ENCODE data around the gene SLITRK6. TPM values are rescaled to one million over a fixed set of nuclear protein-coding genes. Genes with fewer than 3 reads are reported as not detected.

SLITRK6 gene
- total and polyA plus RNA-seq, 12 donors: 0.12 to 1.2 (median 0.64) TPM; not detected in 1

DNA sequence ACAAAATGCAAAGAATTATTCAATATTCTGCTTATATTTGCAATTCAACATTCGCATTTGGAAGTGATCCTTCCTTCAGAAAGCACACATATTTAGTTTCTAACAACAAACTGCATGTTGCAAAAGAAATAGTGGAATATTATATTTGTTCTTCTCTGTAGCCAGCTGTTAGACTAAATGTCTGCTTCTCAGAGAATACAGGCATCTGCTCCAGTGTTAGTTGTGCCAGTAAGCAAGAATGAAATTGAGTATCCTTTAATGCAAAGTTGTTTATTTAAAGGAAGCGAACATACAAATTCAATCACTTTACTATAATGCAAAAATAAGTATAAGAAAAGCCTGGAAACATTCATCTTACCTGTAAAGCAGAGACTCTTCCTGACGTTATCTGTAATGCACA, 663 bp downstream of the SLITRK6 start:
- Histone ChIP-seq H3K27ac (no peak overlapping the region), H3K4me1 (no peaks in the 10 kb centered on the region), H3K27me3 (no peaks in the 10 kb centered on the region), H3K36me3 (no peaks in the 10 kb centered on the region), H3K9me3 (no peaks in the 10 kb centered on the region), H3K4me3 (peak overlapping the region in 1 of 10 donors; percentile 20)
- no peak for DNase-seq
- ATAC-seq: no peak
- no peak for TF ChIP-seq CTCF (IDR thresholded peaks at IDR 0.05)
- intact Hi-C loops (cut with DNase I): loop anchor here in 1 of 10 donors (10.0 kb wide), 1 partner anchor 884 kb away; no protein-coding TSS in a partner anchor
- WGBS, 2 donors: 50 to 58% methylated on average over 3 of the region's 3 CpGs

GRCh38 chr13:85797311-85797710, 1.9 kb downstream of the SLITRK6 start:
- no peaks in the 10 kb centered on the region for H3K4me1 ChIP-seq
- H3K4me3 ChIP-seq: peak overlapping the region in 1 of 10 donors; percentile 13
- no peak overlapping the region for H3K27ac ChIP-seq
- DNase-seq (no peak), ATAC-seq (no peak)
- no peak for TF ChIP-seq CTCF (IDR thresholded peaks at IDR 0.05)
- no peaks in the 10 kb centered on the region for H3K27me3 ChIP-seq
- no peaks in the 10 kb centered on the region for H3K36me3 ChIP-seq
- no peaks in the 10 kb centered on the region for H3K9me3 ChIP-seq
- intact Hi-C loops (cut with DNase I): loop anchor here in 1 of 10 donors (10.0 kb wide), 1 partner anchor 883 kb away; no protein-coding TSS in a partner anchor
- WGBS, 2 donors: 64 to 71% methylated on average over 4 of the region's 4 CpGs

DNA sequence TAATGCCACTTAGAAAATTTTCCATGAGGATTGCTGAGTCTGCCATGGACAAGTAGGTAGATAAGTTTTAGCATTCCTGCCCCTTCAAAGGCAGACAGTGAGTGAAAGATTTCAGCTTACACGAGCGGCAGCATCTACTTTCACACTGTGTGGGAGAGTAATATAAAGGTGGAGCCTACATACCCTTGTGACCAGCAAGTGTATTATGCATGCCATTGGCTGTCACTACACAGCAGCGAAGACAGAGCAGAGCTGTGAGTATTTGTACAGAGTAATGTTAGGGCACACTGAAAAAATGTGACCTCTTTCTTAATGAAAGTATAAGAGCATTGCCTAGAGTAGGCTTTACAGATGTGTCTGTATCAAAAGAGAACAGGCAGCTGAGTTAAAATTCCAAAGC, 14.0 kb downstream of the SLITRK6 start:
- DNase-seq (no peak), ATAC-seq (no peak)
- Histone ChIP-seq H3K4me3 (no peak overlapping the region), H3K9me3 (no peaks in the 10 kb centered on the region), H3K27ac (no peak overlapping the region), H3K27me3 (no peaks in the 10 kb centered on the region), H3K4me1 (no peaks in the 10 kb centered on the region), H3K36me3 (peaks cover 0 to 3% (median 0%) of the 10 kb centered on the region in 9 donors)
- TF ChIP-seq CTCF (IDR thresholded peaks at IDR 0.05): no peak
- WGBS, 2 donors: 42 to 62% methylated on average over 3 of the region's 3 CpGs
- intact Hi-C loops (cut with DNase I): no loop called here

DNA sequence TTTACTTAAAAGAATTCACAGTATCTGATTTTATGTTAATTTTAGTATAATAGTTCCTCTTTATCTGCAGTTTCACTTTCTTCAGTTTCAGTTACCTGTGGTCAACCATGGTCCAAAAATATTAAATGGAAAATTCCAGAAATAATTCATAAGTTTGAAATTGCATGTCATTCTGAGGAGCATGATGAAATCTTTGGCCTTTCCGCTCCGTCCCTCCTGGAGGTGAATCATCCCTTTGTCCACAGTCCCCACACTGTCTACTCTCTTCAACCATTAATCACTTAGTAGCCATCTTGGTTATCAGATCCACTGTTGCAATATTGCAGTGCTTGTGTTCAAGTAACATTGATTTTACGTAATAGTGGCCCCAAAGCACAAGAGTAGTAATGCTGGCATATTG, 26.9 kb downstream of the SLITRK6 start:
- Histone ChIP-seq H3K36me3 (no peaks in the 10 kb centered on the region), H3K9me3 (peaks cover 0 to 9% (median 0%) of the 10 kb centered on the region in 11 donors), H3K4me1 (no peaks in the 10 kb centered on the region), H3K4me3 (no peak overlapping the region), H3K27me3 (no peaks in the 10 kb centered on the region), H3K27ac (no peak overlapping the region)
- ATAC-seq (no peak), DNase-seq (no peak)
- no peak for TF ChIP-seq CTCF (IDR thresholded peaks at IDR 0.05)
- 81 to 91% methylated on average over 3 of the region's 3 CpGs for WGBS, 2 donors
- intact Hi-C loops (cut with DNase I): no loop called here

Measured in heart right ventricle (tissue), 16 donors.